Measurements from ENCODE around the gene C1orf50. TPM values are rescaled to one million over a fixed set of nuclear protein-coding genes. Genes with fewer than 3 reads are reported as not detected.

The C1orf50 gene
- total and polyA plus RNA-seq, 2 donors (not counting 1 experiment from before 2014, with no cell fraction given): 2.7 to 17.1 TPM

- ChIA-PET CTCF (no interaction called here), POLR2A (no interaction called here)
- ATAC-seq (ENCODE audit: low read depth) (no peak), DNase-seq (no peak)
- Histone ChIP-seq H3K79me2 (ENCODE audit: control insufficient read depth, insufficient read depth, low read length) (no peaks in the 10 kb centered on the region), H4K20me1 (ENCODE audit: control insufficient read depth, insufficient read depth, low read length, poor library complexity, severe bottlenecking) (no peaks in the 10 kb centered on the region), H3K9me3 (ENCODE audit: control extremely low read depth in 1 of 3, control insufficient read depth in 2 of 3, insufficient read depth in 1 of 3, low read length in 2 of 3) (no peaks in the 10 kb centered on the region), H3K36me3 (replicated peaks in 1 of 2; ENCODE audit: control extremely low read depth in 1 of 2, control insufficient read depth in 1 of 2, extremely low read depth in 1 of 2, insufficient read depth in 2 of 2, low read length in 1 of 2) (no peaks in the 10 kb centered on the region), H3K4me2 (replicated peaks; ENCODE audit: low read depth, low read length, poor library complexity, severe bottlenecking) (no peak overlapping the region), H3K4me1 (ENCODE audit: control insufficient read depth in 2 of 2, insufficient read depth in 2 of 2, low read length in 2 of 2) (peaks cover 10 to 16% of the 10 kb centered on the region in 2 donors), H2AFZ (ENCODE audit: insufficient read depth, low read depth, low read length, poor library complexity, severe bottlenecking) (no peak overlapping the region), H3K27me3 (replicated peaks in 1 of 4; ENCODE audit: control extremely low read depth in 1 of 4, control insufficient read depth in 3 of 4, insufficient read depth in 4 of 4, low read length in 3 of 4) (no peaks in the 10 kb centered on the region), H3K4me3 (ENCODE audit: control extremely low read depth in 1 of 5, extremely low read depth in 1 of 5, insufficient read depth in 1 of 5, low read depth in 2 of 5, low read length in 4 of 5) (no peak overlapping the region), H3K27ac (ENCODE audit: low read length in 2 of 2) (no peak overlapping the region), H3K9ac (ENCODE audit: low read length) (no peak overlapping the region)
- WGBS (ENCODE audit: insufficient coverage): 100% methylated on average over 1 of the region's 4 CpGs
- no peaks in the 10 kb centered on the region for H3K27me3 Mint-ChIP-seq
- intact Hi-C loops (cut with micrococcal nuclease): no loop called here
- TF ChIP-seq EZH2 (IDR thresholded peaks at IDR 0.05; ENCODE audit: borderline replicate concordance, insufficient read depth, low read depth, low read length, poor library complexity, severe bottlenecking): no peak
- TF ChIP-seq CTCF (IDR thresholded peaks at IDR 0.05): no peak
- no peaks in the 10 kb centered on the region for H3K9me3 Mint-ChIP-seq (ENCODE audit: insufficient read depth)
- no peak overlapping the region for H3K27ac Mint-ChIP-seq
- H3K4me1 Mint-ChIP-seq: peaks cover 8% of the 10 kb centered on the region
- H3K4me3 Mint-ChIP-seq: no peak overlapping the region
Measured at GRCh38 chr1:42736152-42736551, 30.9 kb upstream of the C1orf50 start.

- no peaks in the 10 kb centered on the region for H3K79me2 ChIP-seq (ENCODE audit: control insufficient read depth, insufficient read depth, low read length)
- DNase-seq: no peak
- CTCF ChIA-PET: interaction anchor here (1.1 kb wide), 1 partner anchor 158 kb away, joined by 3 read pairs; no protein-coding TSS in a partner anchor
- Mint-ChIP-seq H3K4me3 (no peak overlapping the region), H3K27me3 (no peaks in the 10 kb centered on the region), H3K27ac (no peak overlapping the region), H3K9me3 (ENCODE audit: insufficient read depth) (no peaks in the 10 kb centered on the region), H3K4me1 (peaks cover 8% of the 10 kb centered on the region)
- ATAC-seq (ENCODE audit: low read depth): no peak
- no peaks in the 10 kb centered on the region for H3K36me3 ChIP-seq (replicated peaks in 1 of 2; ENCODE audit: control extremely low read depth in 1 of 2, control insufficient read depth in 1 of 2, extremely low read depth in 1 of 2, insufficient read depth in 2 of 2, low read length in 1 of 2)
- POLR2A ChIA-PET: no interaction called here
- TF ChIP-seq EZH2 (IDR thresholded peaks at IDR 0.05; ENCODE audit: borderline replicate concordance, insufficient read depth, low read depth, low read length, poor library complexity, severe bottlenecking) (no peak), CTCF (IDR thresholded peaks at IDR 0.05) (no peak)
- H3K4me2 ChIP-seq (replicated peaks; ENCODE audit: low read depth, low read length, poor library complexity, severe bottlenecking): peak overlapping the region; percentile 56
- peak overlapping the region; percentile 73 for H2AFZ ChIP-seq (ENCODE audit: insufficient read depth, low read depth, low read length, poor library complexity, severe bottlenecking)
- intact Hi-C loops (cut with micrococcal nuclease): no loop called here
- H4K20me1 ChIP-seq (ENCODE audit: control insufficient read depth, insufficient read depth, low read length, poor library complexity, severe bottlenecking): no peaks in the 10 kb centered on the region
- H3K9ac ChIP-seq (ENCODE audit: low read length): no peak overlapping the region
- H3K27me3 ChIP-seq (replicated peaks in 1 of 4; ENCODE audit: control extremely low read depth in 1 of 4, control insufficient read depth in 3 of 4, insufficient read depth in 4 of 4, low read length in 3 of 4): no peaks in the 10 kb centered on the region
- H3K4me1 ChIP-seq (ENCODE audit: control insufficient read depth in 2 of 2, insufficient read depth in 2 of 2, low read length in 2 of 2): peaks cover 10 to 16% of the 10 kb centered on the region in 2 donors
- H3K27ac ChIP-seq (ENCODE audit: low read length in 2 of 2): no peak overlapping the region
- no peaks in the 10 kb centered on the region for H3K9me3 ChIP-seq (ENCODE audit: control extremely low read depth in 1 of 3, control insufficient read depth in 2 of 3, insufficient read depth in 1 of 3, low read length in 2 of 3)
- WGBS (ENCODE audit: insufficient coverage): 94% methylated on average over 6 of the region's 8 CpGs
- no peak overlapping the region for H3K4me3 ChIP-seq (ENCODE audit: control extremely low read depth in 1 of 5, extremely low read depth in 1 of 5, insufficient read depth in 1 of 5, low read depth in 2 of 5, low read length in 4 of 5)
Measured at GRCh38 chr1:42736571-42737200, 30.4 kb upstream of the C1orf50 start.

Measured in B cell (primary cell).